NCI-H128 (cell line): ENCODE results near the gene TCF7.

Experiments
- DNase-seq: peaks from one replicate; lab custom pipeline; 2025; ENCODE audit not compliant: unreplicated experiment; lab: John Stamatoyannopoulos, UW

The TCF7 gene

DNA sequence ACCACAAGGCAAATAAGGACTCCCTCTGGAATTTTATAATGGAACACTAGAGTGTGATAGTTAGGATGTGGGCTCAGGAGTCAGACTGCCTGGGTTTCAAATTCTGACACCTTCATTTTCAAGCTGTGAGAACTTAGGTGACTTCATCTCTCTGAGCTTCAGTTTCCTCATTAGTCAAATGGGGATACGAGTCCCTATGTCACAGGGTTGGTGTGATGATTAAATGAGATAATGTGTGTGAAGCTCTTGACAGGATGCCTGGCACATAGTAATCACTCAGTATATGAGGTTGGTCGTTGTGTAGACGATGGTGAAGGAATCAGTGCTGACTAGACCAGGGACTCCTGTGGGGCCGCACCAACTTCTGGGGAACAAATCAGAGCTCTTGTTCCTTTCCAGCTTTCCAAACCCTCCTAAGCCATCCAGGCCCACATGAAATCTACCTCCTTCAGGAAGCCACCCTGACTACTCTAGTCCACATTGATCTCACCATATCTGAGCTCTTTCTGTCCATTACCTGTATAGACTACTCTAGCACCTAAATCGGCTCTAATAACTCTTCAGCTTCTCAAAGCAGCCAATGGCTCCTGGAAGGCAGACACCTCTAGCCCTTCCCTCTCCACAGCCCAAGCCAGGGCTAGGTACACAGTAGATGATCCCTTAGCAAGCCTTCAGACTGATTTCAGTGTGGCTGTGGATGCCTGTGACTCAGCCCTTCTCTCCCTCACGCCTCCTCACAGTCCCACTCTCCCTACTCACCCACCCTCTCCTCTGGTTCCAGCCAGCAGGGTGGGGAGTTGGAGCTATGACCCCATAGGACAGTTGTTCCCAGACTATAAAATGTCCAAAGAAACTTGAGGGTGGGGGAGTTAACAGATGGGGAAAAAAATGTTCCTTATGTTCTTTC, 2.5 kb upstream of the TCF7 start:
- DNase-seq: no peak

DNA sequence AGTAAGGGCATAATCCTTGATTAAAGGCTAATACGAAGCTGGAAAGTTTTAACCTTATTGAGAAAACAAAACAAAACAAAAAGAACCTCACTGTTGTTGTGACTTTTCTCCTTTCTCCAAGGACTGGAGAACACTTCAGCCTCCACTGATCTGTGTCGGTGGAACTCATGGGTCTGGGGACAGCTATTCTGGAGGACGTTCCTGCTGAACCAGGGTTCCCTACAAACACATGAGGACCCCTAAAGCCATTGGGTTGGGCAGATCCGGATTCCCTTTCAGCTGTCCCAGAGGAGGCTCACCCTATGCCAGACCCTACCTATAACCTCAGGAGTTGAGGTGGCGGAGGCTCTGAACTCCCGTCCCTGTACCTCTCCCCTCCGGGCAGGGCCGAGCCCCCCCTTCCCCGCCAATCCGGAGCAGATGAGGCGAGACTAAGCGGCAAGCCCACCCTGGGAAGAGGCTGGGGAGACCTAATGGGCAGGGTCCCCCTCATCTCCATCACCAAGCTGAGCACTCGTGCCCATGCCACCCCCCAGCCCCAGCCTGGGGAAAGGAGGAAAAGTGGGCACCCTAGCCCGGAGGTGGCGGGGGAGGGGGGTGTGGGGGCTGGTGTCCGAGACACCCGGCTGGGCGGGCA, 1.6 kb upstream of the TCF7 start:
- DNase-seq: no peak

DNA sequence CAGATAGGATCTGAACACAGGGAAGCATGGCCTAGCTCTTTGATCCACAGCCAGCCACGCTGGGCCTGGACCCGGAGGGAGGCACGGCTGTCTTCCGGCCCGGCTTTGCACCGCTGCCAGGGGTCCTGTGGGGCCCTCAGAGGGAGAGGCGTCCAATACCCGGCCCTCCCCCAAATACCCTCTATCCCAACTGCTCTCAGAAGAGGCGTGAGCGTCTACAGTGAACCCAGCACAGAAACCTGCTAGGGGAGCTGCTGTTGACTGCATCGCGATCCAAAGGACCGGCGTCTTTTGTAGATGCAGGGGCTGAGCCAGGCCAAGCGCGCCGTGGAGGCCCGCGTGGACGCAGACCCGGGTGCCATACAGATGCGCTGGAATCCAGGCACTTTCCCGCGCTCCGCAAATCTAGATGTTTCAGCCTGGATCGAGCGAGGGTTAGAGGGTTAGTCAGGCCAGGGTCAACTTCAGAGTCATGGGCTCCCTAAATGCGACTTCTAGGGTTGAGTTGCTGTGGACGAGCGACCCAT, 1.1 kb upstream of the TCF7 start:
- DNase-seq: no peak

DNA sequence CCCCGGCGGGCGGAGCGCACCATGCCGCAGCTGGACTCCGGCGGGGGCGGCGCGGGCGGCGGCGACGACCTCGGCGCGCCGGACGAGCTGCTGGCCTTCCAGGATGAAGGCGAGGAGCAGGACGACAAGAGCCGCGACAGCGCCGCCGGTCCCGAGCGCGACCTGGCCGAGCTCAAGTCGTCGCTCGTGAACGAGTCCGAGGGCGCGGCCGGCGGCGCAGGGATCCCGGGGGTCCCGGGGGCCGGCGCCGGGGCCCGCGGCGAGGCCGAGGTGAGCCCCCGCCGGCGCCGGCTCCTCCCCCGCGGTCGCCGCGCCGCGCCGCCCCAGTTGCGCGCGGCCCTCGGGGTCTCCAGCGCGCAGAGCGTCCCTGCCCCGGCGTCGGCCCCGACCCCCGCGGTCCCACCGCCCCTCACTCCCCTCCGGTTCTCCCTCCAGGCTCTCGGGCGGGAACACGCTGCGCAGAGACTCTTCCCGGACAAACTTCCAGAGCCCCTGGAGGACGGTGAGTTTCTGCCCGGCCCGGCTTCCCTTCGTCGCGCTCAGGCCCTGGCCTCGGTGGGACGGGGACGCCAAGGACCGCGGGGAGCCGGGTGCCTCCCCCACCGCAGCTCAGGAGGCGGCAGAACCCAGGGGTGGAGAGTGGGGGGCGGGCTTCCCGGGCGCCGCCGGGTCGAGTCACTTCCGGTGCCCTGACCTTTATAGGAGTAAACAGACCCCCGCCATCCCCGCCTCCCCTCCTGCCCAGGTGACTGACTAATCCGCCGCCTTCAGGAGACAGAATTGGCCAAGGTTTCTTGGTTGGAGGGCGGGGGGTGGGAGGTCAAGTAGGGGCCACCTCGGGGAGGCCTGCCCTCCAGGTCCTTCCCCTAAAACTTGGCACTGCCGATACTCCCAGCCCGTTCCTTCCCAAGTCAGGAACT, 665 bp downstream of the TCF7 start:
- DNase-seq: no peak

DNA sequence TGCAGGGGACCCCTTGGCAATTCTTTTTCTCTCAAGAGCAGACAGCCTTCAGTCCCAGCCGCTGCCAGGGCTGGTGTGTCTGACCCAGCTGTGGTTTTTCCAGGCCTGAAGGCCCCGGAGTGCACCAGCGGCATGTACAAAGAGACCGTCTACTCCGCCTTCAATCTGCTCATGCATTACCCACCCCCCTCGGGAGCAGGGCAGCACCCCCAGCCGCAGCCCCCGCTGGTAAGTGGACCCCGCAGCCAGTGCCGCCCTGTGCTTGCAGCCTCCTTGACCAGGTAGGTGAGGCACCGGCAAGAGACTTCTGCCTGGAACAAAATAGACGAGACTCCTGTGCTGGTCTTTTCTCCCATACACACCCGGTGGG, 1.3 kb downstream of the TCF7 start:
- DNase-seq: no peak

DNA sequence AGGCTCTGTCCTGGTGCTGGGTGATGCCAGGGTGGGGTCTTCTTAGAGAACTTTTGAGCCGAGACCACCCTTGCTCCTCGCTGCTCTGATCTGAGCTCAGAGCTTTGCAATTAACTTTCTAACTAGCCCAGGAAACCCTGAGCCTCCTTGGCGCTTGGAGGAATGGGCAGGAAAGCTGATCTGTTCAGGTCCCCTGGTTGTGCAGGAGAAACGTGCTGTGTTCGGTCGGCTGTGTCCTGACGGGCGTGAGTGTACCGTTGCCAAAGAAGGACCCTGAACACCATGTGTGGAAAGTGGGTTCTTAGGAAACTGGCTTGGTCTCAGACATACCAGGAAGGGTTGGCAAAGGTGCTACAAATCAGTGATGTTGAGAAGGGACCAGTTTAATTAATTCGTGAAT, 1.8 kb downstream of the TCF7 start:
- no peak for DNase-seq

DNA sequence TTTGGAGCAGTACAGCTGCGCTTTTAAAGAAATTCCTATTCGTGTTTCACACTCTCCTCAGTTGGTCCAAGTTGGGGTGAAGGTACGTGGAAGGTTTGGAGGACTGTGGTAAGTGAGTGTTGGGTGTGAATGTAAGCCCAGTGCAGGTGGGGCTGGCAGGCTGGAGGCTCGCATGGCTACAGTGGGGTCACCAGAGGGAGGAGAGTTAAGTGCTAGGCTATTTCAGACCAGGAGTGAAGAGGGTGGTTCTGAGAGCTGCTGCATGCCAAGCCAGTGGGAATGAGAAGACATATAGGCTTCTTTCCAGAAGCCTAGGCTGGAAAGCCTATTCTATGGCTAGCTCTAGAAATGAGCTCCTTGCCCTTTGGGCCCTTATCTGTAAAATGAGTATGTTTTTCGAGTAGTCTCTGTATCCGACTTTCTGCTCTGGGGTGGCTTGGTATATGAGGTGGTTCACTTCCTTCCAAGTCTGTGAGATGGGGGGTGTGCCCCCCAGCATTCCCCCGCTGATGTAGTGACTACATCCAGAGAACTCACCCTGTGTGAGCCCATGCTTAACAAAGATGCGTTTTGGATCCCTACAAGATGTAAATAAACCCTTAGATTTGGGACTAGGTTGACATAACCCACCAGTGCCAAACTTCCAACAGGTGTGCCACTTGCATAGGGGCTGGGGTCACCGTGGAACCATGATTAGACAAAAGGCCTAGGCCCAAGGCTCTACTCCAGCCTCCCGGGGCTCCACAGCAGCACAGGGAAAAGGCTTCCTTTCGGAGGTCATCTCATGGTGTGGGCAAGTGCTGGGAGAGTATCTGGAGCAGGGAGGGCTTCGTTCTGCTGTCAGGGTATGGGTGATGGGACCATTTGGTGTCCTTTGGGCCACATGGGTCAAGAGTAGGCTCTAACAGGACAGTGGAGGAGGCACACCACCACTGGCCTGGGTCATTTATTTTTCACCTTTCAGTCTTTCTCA, 2.6 kb downstream of the TCF7 start:
- DNase-seq: no peak

DNA sequence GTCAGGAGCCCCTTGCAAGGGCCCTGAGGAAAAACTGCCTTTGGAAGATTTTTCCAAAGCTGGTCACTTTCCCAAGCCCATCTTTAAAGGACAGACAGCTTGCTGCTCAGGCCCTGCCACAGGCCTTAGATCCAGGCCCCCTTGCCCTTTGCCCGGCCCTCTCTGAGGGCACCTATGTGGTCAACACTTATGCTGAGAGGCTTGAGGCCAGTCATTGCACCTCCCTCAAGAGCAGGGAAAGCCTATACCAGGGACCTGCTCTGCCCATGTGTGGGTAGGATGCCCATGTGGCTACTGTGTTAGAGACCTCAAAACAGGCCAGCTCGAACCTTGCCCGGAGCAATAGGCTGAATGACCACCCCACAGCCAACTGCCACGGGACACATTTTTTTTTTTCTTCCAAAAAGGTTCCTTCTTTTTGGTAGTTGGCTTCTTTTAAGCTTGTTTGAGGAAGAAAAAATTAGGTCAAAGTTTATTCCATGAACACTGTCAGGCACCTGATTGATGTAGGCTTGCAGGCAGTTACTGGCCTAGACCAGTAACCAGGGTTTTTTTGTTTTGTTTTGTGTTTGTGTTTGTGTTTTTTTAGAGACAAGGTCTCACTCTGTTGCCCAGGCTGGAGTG, 3.8 kb downstream of the TCF7 start:
- DNase-seq: no peak

DNA sequence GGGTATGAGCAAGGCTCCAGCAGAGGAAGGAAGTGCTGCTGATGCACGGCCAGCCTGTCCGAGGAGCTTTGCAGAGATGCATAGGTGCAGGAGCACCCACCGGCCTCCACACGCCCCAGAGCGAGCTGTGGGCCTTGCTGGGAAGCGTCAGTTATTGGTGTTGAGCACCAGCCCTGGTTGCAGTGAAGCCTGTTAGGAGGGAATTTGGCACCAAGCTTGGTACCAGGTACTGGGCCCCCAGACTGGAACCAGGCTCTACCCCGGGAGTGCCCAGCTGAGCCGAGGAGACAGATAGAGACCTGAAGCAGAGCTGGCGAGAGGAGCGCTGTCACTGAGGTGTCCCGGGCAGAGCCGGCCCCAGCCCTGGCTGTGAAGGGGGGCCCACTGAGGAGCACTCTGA, 5.2 kb downstream of the TCF7 start:
- no peak for DNase-seq

DNA sequence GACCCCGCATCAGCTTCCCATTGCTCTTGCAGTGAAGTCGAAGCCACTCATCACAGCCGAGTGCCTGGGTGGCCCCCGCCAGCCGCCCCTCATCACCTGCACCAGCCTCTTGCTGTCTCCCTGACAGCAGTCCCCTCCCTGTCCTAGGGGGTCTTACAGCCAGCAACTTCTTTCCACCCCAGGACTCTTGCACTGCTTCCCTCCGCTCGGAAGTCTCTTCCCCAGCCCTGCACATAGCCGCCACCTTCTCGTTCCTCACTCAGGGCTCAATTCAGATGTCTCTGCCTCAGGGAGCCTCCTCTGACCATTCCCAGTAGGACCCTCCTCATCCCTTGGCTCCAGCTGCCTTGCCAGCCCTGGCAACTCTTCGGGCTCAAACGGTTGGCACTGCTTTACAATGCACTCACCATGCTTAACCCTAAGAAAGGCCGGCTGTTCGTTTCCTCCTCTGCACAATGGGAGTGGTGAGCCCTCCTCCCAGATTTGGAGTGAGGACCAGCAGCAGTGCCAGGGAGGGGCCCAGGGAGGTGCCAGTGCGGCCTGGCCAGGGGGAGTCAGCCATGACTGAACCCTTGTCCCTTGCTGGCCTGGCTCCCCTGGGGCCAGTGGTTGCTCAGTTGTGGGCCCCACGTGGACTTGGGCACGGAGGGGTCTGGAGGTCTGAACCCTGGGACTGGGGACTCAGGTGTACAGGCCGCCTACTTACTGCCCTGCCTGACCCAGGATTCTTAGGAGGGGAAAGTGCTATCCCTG, 6.1 kb downstream of the TCF7 start:
- DNase-seq: no peak

DNA sequence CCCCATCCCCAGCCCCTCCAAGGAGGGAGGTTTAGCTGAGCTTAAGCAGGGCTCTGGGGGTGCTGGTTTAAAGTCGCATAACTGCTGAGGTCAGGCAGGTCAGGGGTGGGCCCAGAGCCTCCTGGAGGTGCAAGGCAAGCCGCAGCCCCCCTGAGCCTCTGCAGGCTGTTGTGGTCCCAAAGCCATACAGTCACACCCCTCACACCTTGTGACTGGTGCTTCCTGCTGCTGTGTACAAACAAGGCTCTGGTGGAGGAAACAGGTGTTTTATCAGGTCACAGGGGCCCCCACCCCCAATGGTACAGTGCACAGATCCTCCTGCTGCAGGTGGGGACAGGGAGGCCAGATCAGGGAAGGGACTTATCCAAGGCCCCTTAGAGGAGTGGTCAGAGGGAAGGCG, 8.0 kb downstream of the TCF7 start:
- no peak for DNase-seq

DNA sequence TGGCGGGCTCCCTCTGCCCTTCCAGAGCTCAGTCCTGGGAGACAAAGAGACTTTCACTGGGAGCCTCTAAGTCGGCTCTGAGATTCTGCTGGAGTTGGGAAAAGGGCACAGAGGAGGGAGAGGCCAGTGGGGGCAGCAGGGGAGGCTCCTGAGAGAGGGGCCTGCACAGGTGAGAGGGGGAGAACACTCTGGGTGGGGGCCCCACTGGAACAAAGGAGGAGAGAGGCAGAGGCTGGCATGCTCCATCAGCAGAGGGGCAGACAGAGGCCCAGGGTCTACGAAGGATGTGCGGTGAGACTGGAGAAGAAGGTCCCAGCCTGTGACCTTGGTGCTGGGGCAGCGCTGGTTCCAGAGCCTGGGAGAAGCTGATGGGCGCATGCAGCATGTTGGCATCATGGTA, 8.9 kb downstream of the TCF7 start:
- no peak for DNase-seq

DNA sequence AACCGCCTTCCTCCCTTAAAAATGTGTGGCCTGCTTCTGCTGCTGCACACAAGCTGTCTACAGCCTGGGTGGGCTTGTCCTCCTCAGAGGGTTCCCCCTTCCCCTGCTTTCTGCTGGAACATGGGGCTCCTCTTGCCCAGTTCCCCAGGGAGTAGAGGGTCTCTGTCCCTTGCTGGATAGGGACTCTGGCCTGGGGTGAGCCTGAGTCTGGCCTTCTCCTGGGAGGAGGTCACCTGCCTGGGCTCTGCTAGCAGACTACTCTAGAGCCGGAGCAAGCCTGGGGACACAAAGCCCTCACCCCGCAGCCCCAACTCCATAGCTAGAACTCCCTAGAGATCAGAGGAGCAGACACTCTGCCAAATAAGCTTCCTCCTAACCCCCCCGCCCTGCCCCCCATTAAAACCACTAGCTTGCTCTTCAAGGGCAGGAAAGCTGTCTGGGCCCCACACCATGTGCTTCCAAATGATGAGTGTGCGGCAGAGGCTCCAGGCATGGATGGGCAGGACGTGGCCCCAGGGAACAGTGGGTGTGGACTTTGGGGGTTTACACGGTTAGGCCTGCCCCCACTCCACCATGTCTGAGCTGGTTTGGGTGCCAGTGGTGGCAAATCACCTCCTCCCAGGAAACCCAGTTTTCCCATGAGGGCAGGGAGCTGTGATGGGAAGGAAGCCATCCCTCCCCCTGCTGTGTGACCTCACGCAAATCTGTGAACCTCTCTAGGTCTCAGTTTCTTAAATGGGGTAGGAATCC, 10.0 kb downstream of the TCF7 start:
- no peak for DNase-seq

DNA sequence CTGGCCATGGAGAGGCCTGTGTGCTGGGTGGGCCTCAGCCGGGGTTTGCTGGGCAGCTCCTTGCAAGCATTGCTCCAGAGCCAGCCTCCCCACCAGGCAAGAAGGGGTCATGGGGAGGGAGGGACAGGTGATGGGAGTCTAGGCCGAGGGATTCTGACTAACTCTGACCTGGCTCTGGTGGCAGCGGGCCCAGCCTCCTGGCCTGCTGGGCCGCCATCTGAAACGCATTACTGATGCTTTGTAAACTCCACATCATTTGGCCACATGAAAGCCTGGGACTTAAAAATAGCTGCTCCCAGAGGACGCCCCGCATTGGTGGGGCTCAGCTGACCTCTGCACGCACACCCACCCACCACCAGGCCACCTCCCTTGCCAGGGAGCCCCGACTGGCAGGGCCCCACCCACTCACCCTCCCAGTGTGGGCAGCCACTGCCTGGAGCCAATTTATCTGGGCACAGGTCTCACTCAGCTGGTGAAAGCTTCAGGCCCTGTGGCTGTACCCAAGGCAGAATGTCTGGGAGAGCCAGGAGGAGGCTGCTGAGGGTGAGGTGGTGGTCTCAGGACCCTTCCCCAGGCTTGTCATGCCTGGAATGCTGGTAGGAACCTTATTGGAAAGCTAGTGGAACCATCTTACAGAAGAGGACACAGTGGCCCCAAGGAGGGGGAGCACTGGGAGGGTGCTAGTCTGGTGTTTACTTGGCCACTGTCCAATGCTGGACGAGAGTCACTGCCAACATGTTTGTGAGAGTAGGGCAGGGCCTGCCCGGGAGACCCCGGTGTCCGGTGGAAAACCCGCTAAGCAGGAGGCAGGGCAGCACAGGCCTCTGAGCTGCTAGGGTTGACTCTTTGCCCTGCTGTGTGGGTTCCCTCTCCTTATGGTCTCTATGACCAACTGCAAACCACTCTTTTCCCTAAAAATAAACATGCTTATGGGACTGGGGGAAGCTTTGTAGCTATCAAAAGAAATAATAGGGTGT, 10.8 kb downstream of the TCF7 start:
- no peak for DNase-seq

DNA sequence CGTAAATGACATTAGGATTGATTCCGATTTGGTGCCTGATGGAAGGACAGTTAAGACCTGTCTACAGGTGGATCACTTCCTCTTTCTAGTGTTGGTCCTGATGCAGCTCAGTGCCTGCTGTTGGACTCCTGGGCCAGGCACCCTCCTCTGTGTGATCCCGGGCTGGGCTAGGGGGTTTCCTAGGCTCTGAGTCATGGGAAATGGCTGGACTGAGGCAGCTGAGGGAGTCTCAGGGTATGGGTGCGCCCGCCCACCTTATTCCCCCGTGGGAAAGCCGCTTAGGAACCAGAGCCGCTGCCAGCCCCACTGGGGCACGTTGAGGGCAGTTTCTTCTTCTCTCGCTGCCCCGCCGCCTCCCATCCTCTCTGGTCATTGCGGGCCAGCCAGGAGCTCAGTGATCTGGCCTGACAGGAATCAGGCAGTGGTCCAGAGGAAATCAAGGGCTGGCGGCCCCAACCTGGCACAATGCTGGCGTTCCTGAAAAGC, 12.9 kb downstream of the TCF7 start:
- DNase-seq: no peak

DNA sequence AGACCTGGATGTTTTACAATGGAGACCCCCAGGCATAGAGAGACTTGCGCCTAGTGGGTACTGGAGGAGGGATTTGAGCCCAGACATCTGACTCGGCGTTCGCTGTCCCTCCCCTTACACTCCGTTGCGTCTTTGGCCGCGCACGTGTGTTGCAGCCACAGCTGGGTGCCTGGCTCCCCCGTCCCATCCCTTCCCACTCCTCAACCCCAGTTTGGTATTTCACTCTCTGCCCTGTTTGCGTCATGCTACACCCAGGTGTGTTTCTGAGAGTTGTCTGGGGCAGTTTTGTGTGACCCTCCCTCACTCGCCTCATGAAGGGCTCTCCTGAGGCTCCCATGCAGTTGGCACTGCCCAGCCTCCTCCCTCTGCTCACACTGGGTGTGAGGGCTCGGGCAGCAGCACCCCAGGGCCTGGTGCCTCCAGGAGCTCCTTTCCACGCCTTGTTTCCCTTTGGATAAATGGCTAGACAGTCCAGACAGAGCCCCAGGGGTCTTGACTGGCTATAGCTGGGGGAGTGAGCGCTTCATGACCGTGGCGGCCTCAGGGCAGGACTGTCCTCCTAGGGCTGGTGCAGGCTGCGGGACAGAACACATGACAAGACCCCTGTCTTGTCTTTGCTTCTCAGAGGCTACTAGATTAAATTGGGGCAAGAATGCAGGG, 13.6 kb downstream of the TCF7 start:
- DNase-seq: no peak

DNA sequence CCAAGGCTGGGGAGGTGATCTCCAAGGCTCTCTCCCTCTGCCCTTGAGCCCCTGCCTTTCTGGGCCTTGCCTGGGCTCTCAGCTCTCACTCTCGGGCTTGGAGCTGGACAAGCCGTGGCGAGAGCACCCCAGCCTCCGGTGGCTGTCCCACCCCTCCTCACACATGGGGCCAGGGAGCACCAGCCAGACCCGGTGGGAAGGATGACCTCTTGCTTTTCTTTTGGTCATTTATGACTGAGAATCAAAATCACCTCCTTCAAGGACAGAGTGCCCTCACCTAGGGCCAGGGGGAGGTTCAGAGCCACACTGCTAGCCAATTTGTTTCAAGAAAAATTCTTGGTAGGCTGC, 14.1 kb downstream of the TCF7 start:
- DNase-seq: no peak
